Right lobe of liver (tissue), 4 donors: Measurements from ENCODE around the gene AGAP5.

Source experiments
- POLR2A ChIP-seq: fragments of 450-650 bp; IDR thresholded peaks from one replicate; pipeline ENCODE4 v1.6.1; 2017; ENCODE audit warnings: antibody characterized with exemption, mild to moderate bottlenecking
- TF ChIP-seq, protein P1 (sequence below), 4 donors: fragments of 200-600 bp in 3 of 4; fragments of 450-650 bp in 1 of 4; IDR thresholded peaks; one replicate each; pipeline versions ENCODE4 v1.5.1 to v1.8.0; 2016 to 2022; ENCODE audit warnings: antibody characterized with exemption in 4 of 4, mild to moderate bottlenecking in 2 of 4
- donor health status: DM: no; HTN: no; CAD: no.
- donor health status: DM: no; HTN: no; CAD: no.
- donor health status: DM: no; HTN: yes; CAD: no.

DNA sequence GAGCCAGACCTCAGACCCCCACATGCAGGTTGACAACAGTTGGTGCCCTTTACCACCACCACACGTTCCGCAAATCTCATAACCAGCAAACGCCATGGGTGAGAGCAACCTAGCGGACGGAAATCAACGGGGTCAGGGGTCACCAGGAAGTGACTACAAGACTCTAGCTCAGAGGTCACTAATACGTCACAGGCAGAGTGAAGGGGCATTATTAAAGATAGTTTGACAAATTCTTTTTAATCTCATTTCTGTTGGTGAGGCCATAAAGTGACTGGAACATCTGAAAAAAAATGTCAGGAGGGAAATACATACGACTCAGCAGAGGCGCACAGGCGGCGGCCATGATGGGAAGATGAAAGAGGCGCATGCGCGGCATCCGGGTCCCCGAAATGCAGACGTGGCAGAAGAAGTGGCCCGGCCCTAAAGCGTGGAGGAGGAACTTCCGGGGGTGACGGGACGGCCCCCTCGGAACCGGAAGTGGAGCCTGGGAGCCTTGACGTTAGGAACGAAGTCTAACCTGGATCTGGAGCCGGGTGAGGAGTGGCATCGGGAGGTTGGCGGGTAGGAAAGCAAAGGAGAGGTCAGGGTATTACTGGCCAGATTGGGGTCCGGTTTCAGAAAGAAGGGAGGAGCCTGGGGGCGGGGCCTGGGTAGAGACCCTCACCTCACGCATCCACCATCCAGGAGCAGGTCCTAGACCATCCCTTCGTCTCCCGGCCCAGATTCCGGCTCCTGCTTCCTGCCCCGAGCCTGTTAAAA lies 46.2 kb upstream of the AGAP5 start, which contains the start of gene SEC24C:
- TF ChIP-seq, protein P1, sequence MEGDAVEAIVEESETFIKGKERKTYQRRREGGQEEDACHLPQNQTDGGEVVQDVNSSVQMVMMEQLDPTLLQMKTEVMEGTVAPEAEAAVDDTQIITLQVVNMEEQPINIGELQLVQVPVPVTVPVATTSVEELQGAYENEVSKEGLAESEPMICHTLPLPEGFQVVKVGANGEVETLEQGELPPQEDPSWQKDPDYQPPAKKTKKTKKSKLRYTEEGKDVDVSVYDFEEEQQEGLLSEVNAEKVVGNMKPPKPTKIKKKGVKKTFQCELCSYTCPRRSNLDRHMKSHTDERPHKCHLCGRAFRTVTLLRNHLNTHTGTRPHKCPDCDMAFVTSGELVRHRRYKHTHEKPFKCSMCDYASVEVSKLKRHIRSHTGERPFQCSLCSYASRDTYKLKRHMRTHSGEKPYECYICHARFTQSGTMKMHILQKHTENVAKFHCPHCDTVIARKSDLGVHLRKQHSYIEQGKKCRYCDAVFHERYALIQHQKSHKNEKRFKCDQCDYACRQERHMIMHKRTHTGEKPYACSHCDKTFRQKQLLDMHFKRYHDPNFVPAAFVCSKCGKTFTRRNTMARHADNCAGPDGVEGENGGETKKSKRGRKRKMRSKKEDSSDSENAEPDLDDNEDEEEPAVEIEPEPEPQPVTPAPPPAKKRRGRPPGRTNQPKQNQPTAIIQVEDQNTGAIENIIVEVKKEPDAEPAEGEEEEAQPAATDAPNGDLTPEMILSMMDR (IDR thresholded peaks at IDR 0.05), result no peak
- TF ChIP-seq POLR2A, result peak; percentile 82
